ENCODE data around the gene TGFBR3. TPM values are rescaled to one million over a fixed set of nuclear protein-coding genes. Genes with fewer than 3 reads are reported as not detected.

TGFBR3 gene
- total RNA-seq, 1 donor = 32.2 TPM

DNA sequence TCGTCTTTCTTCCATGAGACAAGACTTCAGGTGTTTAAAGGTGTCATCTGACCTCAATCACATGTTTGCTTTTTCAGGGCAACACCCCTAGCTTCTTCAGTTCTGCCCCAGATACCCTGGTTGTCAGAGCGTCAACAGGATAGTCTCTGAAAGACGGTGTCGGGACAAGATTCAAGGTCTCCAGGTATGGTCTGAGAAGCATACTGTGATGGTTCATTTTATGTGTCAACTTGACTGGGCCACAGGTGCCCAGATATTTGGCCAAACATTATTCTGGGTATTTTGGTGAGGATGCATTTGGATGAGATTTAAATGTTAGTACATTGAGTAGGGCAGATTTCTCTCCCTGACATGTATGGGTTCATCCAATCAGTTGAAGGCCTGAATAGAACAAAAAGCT lies 148.3 kb downstream of the TGFBR3 start:
- H3K27ac ChIP-seq (ENCODE audit: low read depth, low read length) = no peak overlapping the region
- H3K36me3 ChIP-seq (ENCODE audit: insufficient read depth, low read length) = no peaks in the 10 kb centered on the region
- DNase-seq (ENCODE audit: insufficient read length, low spot score, missing footprints) = no peak
- peaks cover 4% of the 10 kb centered on the region for H3K79me2 ChIP-seq (ENCODE audit: insufficient read depth, low read length)
- H3K27me3 ChIP-seq (ENCODE audit: insufficient read depth, low read length) = no peaks in the 10 kb centered on the region
- no peaks in the 10 kb centered on the region for H4K20me1 ChIP-seq (ENCODE audit: insufficient read depth, low read length)
- H3K4me2 ChIP-seq (ENCODE audit: insufficient read depth, low read length) = no peak overlapping the region
- H2AFZ ChIP-seq (ENCODE audit: low read length) = no peak overlapping the region
- no peak overlapping the region for H3K4me3 ChIP-seq (ENCODE audit: insufficient read depth, low read length)
- no peaks in the 10 kb centered on the region for H3K9me3 ChIP-seq (ENCODE audit: low read depth, low read length)
- H3K4me1 ChIP-seq (ENCODE audit: insufficient read depth, low read length) = peaks cover 41% of the 10 kb centered on the region
- no peak for TF ChIP-seq CTCF (IDR thresholded peaks at IDR 0.05; ENCODE audit: extremely low read depth, low read depth, low read length)

- H3K27me3 ChIP-seq (ENCODE audit: insufficient read depth, low read length) = no peaks in the 10 kb centered on the region
- peak; percentile 85 for DNase-seq (ENCODE audit: insufficient read length, low spot score, missing footprints)
- peak overlapping the region; percentile 77 for H3K4me2 ChIP-seq (ENCODE audit: insufficient read depth, low read length)
- no peaks in the 10 kb centered on the region for H3K9me3 ChIP-seq (ENCODE audit: low read depth, low read length)
- H3K79me2 ChIP-seq (ENCODE audit: insufficient read depth, low read length) = peaks cover 3% of the 10 kb centered on the region
- TF ChIP-seq CTCF (IDR thresholded peaks at IDR 0.05; ENCODE audit: extremely low read depth, low read depth, low read length) = no peak
- peaks cover 3% of the 10 kb centered on the region for H4K20me1 ChIP-seq (ENCODE audit: insufficient read depth, low read length)
- peak overlapping the region; percentile 42 for H3K4me3 ChIP-seq (ENCODE audit: insufficient read depth, low read length)
- H3K36me3 ChIP-seq (ENCODE audit: insufficient read depth, low read length) = no peaks in the 10 kb centered on the region
- peak overlapping the region; percentile 17 for H2AFZ ChIP-seq (ENCODE audit: low read length)
- peak overlapping the region; percentile 78 for H3K27ac ChIP-seq (ENCODE audit: low read depth, low read length)
- H3K4me1 ChIP-seq (ENCODE audit: insufficient read depth, low read length) = peaks cover 42% of the 10 kb centered on the region
Observed at GRCh38 chr1:91736715-91737615, 149.0 kb downstream of the TGFBR3 start.

DNA sequence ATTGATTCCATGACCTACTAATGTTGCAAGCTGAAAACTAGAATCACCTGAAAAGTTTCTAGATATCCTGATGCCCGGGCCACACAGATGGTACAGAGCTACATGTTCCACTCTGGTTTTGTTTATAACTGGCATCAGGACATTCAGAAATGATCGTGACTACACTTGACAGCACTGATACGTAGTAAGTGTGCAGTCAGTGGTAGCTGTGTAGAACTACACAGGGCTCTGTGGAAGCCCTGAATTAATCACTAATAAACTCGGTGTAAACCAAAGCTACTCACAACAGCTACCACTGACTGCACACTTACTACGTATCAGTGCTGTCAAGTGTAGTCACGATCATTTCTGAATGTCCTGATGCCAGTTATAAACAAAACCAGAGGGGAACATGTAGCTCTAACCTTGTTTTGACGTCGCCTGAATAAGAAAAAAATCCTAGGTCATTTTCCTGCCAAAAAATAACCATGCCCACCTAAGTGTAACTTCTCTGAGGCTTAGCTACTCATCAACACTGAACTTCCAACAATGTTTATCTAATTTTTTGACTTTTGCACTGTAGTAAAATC lies 149.7 kb downstream of the TGFBR3 start:
- no peaks in the 10 kb centered on the region for H3K79me2 ChIP-seq (ENCODE audit: insufficient read depth, low read length)
- DNase-seq (ENCODE audit: insufficient read length, low spot score, missing footprints) = no peak
- no peaks in the 10 kb centered on the region for H3K36me3 ChIP-seq (ENCODE audit: insufficient read depth, low read length)
- peaks cover 3% of the 10 kb centered on the region for H4K20me1 ChIP-seq (ENCODE audit: insufficient read depth, low read length)
- no peak overlapping the region for H2AFZ ChIP-seq (ENCODE audit: low read length)
- H3K4me3 ChIP-seq (ENCODE audit: insufficient read depth, low read length) = peak overlapping the region; percentile 42
- TF ChIP-seq CTCF (IDR thresholded peaks at IDR 0.05; ENCODE audit: extremely low read depth, low read depth, low read length) = no peak
- H3K4me2 ChIP-seq (ENCODE audit: insufficient read depth, low read length) = peak overlapping the region; percentile 77
- H3K27ac ChIP-seq (ENCODE audit: low read depth, low read length) = peak overlapping the region; percentile 78
- peaks cover 42% of the 10 kb centered on the region for H3K4me1 ChIP-seq (ENCODE audit: insufficient read depth, low read length)
- no peaks in the 10 kb centered on the region for H3K27me3 ChIP-seq (ENCODE audit: insufficient read depth, low read length)
- H3K9me3 ChIP-seq (ENCODE audit: low read depth, low read length) = no peaks in the 10 kb centered on the region

GRCh38 chr1:91735266-91735845 lies 150.6 kb downstream of the TGFBR3 start:
- Histone ChIP-seq H4K20me1 (ENCODE audit: insufficient read depth, low read length) (peaks cover 5% of the 10 kb centered on the region), H3K4me2 (ENCODE audit: insufficient read depth, low read length) (no peak overlapping the region), H3K36me3 (ENCODE audit: insufficient read depth, low read length) (no peaks in the 10 kb centered on the region), H3K27me3 (ENCODE audit: insufficient read depth, low read length) (no peaks in the 10 kb centered on the region), H3K27ac (ENCODE audit: low read depth, low read length) (no peak overlapping the region), H3K4me1 (ENCODE audit: insufficient read depth, low read length) (peaks cover 44% of the 10 kb centered on the region), H3K79me2 (ENCODE audit: insufficient read depth, low read length) (no peaks in the 10 kb centered on the region), H2AFZ (ENCODE audit: low read length) (no peak overlapping the region), H3K9me3 (ENCODE audit: low read depth, low read length) (no peaks in the 10 kb centered on the region), H3K4me3 (ENCODE audit: insufficient read depth, low read length) (no peak overlapping the region)
- no peak for DNase-seq (ENCODE audit: insufficient read length, low spot score, missing footprints)
- TF ChIP-seq CTCF (IDR thresholded peaks at IDR 0.05; ENCODE audit: extremely low read depth, low read depth, low read length) = no peak
